HG03175 (cell line): Measurements from ENCODE around the gene PDE4D.

ENCODE experiments used
- ATAC-seq: cut with Tn5 transposase; IDR thresholded peaks from one replicate; pipeline ENCODE4 v1.9.1; 2021; ENCODE audit warnings: mild to moderate bottlenecking, moderate library complexity; ENCODE audit not compliant: unreplicated experiment

Gene PDE4D

GRCh38 chr5:59102437-59102836 lies 791.1 kb downstream of the PDE4D start:
- no peak for ATAC-seq

GRCh38 chr5:59100875-59101274 lies 792.7 kb downstream of the PDE4D start:
- ATAC-seq, result no peak

- no peak for ATAC-seq
Measured at GRCh38 chr5:59099995-59100345, 793.6 kb downstream of the PDE4D start.

- peak; percentile 62 for ATAC-seq
Measured at GRCh38 chr5:59099270-59099994, 794.1 kb downstream of the PDE4D start.

- no peak for ATAC-seq
Measured at GRCh38 chr5:59098743-59099142, 794.8 kb downstream of the PDE4D start.

GRCh38 chr5:59097712-59098111 lies 795.8 kb downstream of the PDE4D start:
- no peak for ATAC-seq

- no peak for ATAC-seq
Measured at GRCh38 chr5:59097116-59097515, 796.4 kb downstream of the PDE4D start.

GRCh38 chr5:59095480-59095879 lies 798.0 kb downstream of the PDE4D start:
- ATAC-seq, result no peak

- ATAC-seq, result no peak
Measured at GRCh38 chr5:59094864-59095263, 798.7 kb downstream of the PDE4D start.

- ATAC-seq, result no peak
Measured at GRCh38 chr5:59093329-59093728, 800.2 kb downstream of the PDE4D start.

GRCh38 chr5:59092758-59093157 lies 800.8 kb downstream of the PDE4D start:
- ATAC-seq, result no peak

- ATAC-seq, result no peak
Measured at GRCh38 chr5:59091965-59092364, 801.6 kb downstream of the PDE4D start.

GRCh38 chr5:59090323-59090722 lies 803.2 kb downstream of the PDE4D start:
- no peak for ATAC-seq

- no peak for ATAC-seq
Measured at GRCh38 chr5:59089767-59090166, 803.8 kb downstream of the PDE4D start.

- no peak for ATAC-seq
Measured at GRCh38 chr5:59088546-59088945, 805.0 kb downstream of the PDE4D start.

- no peak for ATAC-seq
Measured at GRCh38 chr5:59086024-59086423, 807.5 kb downstream of the PDE4D start.

GRCh38 chr5:59081693-59082092 lies 811.8 kb downstream of the PDE4D start:
- no peak for ATAC-seq

GRCh38 chr5:59079622-59080620 lies 813.6 kb downstream of the PDE4D start:
- ATAC-seq, result no peak

- no peak for ATAC-seq
Measured at GRCh38 chr5:59071755-59072549, 821.6 kb downstream of the PDE4D start.

- ATAC-seq, result no peak
Measured at GRCh38 chr5:59069438-59070079, 824.0 kb downstream of the PDE4D start.
